H1 (cell line): ENCODE measurements around the gene MMP28. TPM values are rescaled to one million over a fixed set of nuclear protein-coding genes. Genes with fewer than 3 reads are reported as not detected.

Experiments
- CTCF ChIA-PET: fragments of 300-600 bp; sonication (Branson Sonifier 250); formaldehyde crosslinking; loops from one replicate; lab custom pipeline; 2021; ENCODE audit not compliant: partially characterized antibody; lab: Charles Lee
- POLR2A ChIA-PET: fragments of 300-600 bp; sonication (Branson Sonifier 250); formaldehyde crosslinking; loops from one replicate; lab custom pipeline; 2021; ENCODE audit warnings: inconsistent platforms; ENCODE audit not compliant: partially characterized antibody; lab: Charles Lee
- DNase-seq, 2 experiments: peaks; one replicate each; pipeline versions ENCODE4 v3.0.0 to v3.0.0-alpha.2; 2010 to 2022; ENCODE audit warnings: low spot score in 2 of 2, low read depth in 1 of 2, mixed read lengths in 1 of 2
- FAIRE-seq: peaks from 2 replicates; lab custom pipeline; 2011; peaks lifted over from hg19 to GRCh38; lab: Jason Lieb, UNC
- H2AFZ ChIP-seq: 2 replicates; pipeline ENCODE4 v1.8.1; 2012; ENCODE audit warnings: low read length, inconsistent platforms
- H2AK5ac ChIP-seq: 2 replicates; pipeline ENCODE4 v1.6.1; 2013; ENCODE audit warnings: low read depth, low read length
- H2BK120ac ChIP-seq: replicated peaks from 2 replicates; pipeline ENCODE3; 2013; ENCODE audit warnings: low read depth, low read length, inconsistent platforms
- H2BK12ac ChIP-seq: 2 replicates; pipeline ENCODE4 v1.6.1; 2013; ENCODE audit warnings: low read depth, low read length
- H2BK15ac ChIP-seq: 2 replicates; pipeline ENCODE4 v1.6.1; 2013; ENCODE audit warnings: low read length
- H2BK20ac ChIP-seq: 2 replicates; pipeline ENCODE4 v1.6.1; 2013; ENCODE audit warnings: low read length
- H2BK5ac ChIP-seq: 2 replicates; pipeline ENCODE4 v1.6.1; 2013; ENCODE audit warnings: low read depth, low read length
- H3K14ac ChIP-seq: 2 replicates; pipeline ENCODE4 v1.6.1; 2013; ENCODE audit warnings: inconsistent platforms; ENCODE audit not compliant: insufficient read length
- H3K18ac ChIP-seq: 2 replicates; pipeline ENCODE4 v1.6.1; 2013; ENCODE audit warnings: low read length; ENCODE audit errors: extremely low read depth
- H3K23ac ChIP-seq: 2 replicates; pipeline ENCODE4 v1.6.1; 2013; ENCODE audit warnings: inconsistent platforms; ENCODE audit not compliant: insufficient read length
- H3K23me2 ChIP-seq: 2 replicates; pipeline ENCODE4 v1.6.1; 2013; ENCODE audit warnings: low read depth, low read length
- H3K27ac ChIP-seq: 2 replicates; pipeline ENCODE4 v1.6.1; 2011; ENCODE audit warnings: low read depth, low read length, inconsistent platforms
- H3K27me3 ChIP-seq, 4 experiments: replicated peaks in 1 of 4; 1 replicate in 1 of 4; 2 replicates in 3 of 4; pipeline versions ENCODE4 v1.6.1 to v1.8.1; 2011 to 2013; ENCODE audit warnings: low read length in 3 of 4, mild to moderate bottlenecking in 3 of 4, inconsistent platforms in 2 of 4, mixed read lengths in 2 of 4, moderate library complexity in 1 of 4; ENCODE audit not compliant: control insufficient read depth in 3 of 4, insufficient read depth in 3 of 4; ENCODE audit errors: extremely low read depth in 1 of 4
- H3K36me3 ChIP-seq, 4 experiments: 2 replicates each; pipeline versions ENCODE4 v1.6.1 to v1.8.1; 2011 to 2013; ENCODE audit warnings: mild to moderate bottlenecking in 4 of 4, low read length in 3 of 4, moderate library complexity in 2 of 4, control low read depth in 1 of 4, inconsistent platforms in 1 of 4; ENCODE audit not compliant: insufficient read depth in 4 of 4, control insufficient read depth in 2 of 4
- H3K4ac ChIP-seq: replicated peaks from 2 replicates; pipeline ENCODE3; 2013; ENCODE audit warnings: low read length, low read depth, mixed read lengths, inconsistent platforms; ENCODE audit not compliant: insufficient read length
- H3K4me1 ChIP-seq, 4 experiments: replicated peaks in 1 of 4; 1 replicate in 1 of 4; 2 replicates in 3 of 4; pipeline versions ENCODE4 v1.6.1 to v1.8.1; 2011 to 2013; ENCODE audit warnings: low read length in 3 of 4, inconsistent platforms in 2 of 4, mixed read lengths in 1 of 4; ENCODE audit not compliant: insufficient read depth in 4 of 4, control insufficient read depth in 3 of 4
- H3K4me2 ChIP-seq, 2 experiments: 2 replicates each; pipeline versions ENCODE4 v1.6.1 to v1.8.1; 2011 to 2013; ENCODE audit warnings: low read depth in 2 of 2, low read length in 2 of 2, control low read depth in 1 of 2, inconsistent platforms in 1 of 2, mild to moderate bottlenecking in 1 of 2; ENCODE audit not compliant: insufficient read depth in 1 of 2
- H3K4me3 ChIP-seq, 4 experiments: fragments of 200-600, 300-600 bp in 1 of 4; sonication (generic), shearing (Covaris generic), sonication (Bioruptor Twin) in 1 of 4; 2 replicates each; pipeline versions ENCODE4 v1.5.1 to v1.8.1; 2011 to 2016; ENCODE audit warnings: low read length in 4 of 4, low read depth in 3 of 4, control low read depth in 2 of 4, inconsistent platforms in 2 of 4, mild to moderate bottlenecking in 2 of 4, mixed read lengths in 1 of 4, moderate library complexity in 1 of 4; ENCODE audit not compliant: insufficient read depth in 2 of 4; ENCODE audit errors: extremely low read depth in 1 of 4
- H3K56ac ChIP-seq: replicated peaks from 2 replicates; pipeline ENCODE3; 2013; ENCODE audit warnings: low read depth, mild to moderate bottlenecking, mixed read lengths, low read length, inconsistent platforms; ENCODE audit not compliant: insufficient read length
- H3K79me1 ChIP-seq: 2 replicates; pipeline ENCODE4 v1.6.1; 2013; ENCODE audit warnings: low read depth, low read length, control low read depth
- H3K79me2 ChIP-seq, 2 experiments: 2 replicates each; pipeline versions ENCODE4 v1.6.1 to v1.8.1; 2012 to 2013; ENCODE audit warnings: low read length in 2 of 2, mild to moderate bottlenecking in 2 of 2, inconsistent platforms in 1 of 2; ENCODE audit not compliant: insufficient read depth in 2 of 2, control insufficient read depth in 1 of 2
- H3K9ac ChIP-seq, 4 experiments: replicated peaks in 1 of 4; 1 replicate in 1 of 4; 2 replicates in 3 of 4; pipeline versions ENCODE4 v1.6.1 to v1.8.1; 2011 to 2013; ENCODE audit warnings: low read depth in 3 of 4, low read length in 3 of 4, control low read depth in 2 of 4, mild to moderate bottlenecking in 2 of 4, moderate library complexity in 2 of 4, inconsistent platforms in 1 of 4; ENCODE audit errors: extremely low read depth in 1 of 4
- H3K9me3 ChIP-seq, 2 experiments: 2 replicates each; pipeline versions ENCODE4 v1.6.1 to v1.8.1; 2012 to 2013; ENCODE audit warnings: mild to moderate bottlenecking in 2 of 2, moderate library complexity in 2 of 2, control low read depth in 1 of 2, inconsistent platforms in 1 of 2, low read depth in 1 of 2, low read length in 1 of 2, mixed read lengths in 1 of 2; ENCODE audit not compliant: insufficient read depth in 2 of 2
- H4K20me1 ChIP-seq, 2 experiments: replicated peaks in 1 of 2; 2 replicates each; pipeline versions ENCODE3 to v1.8.1; 2011 to 2013; ENCODE audit warnings: inconsistent platforms in 2 of 2, low read length in 2 of 2, mild to moderate bottlenecking in 1 of 2; ENCODE audit not compliant: insufficient read depth in 2 of 2, control insufficient read depth in 1 of 2
- H4K5ac ChIP-seq: 2 replicates; pipeline ENCODE4 v1.6.1; 2013; ENCODE audit warnings: low read length, low read depth, mixed read lengths, inconsistent platforms; ENCODE audit not compliant: insufficient read length
- H4K8ac ChIP-seq: 2 replicates; pipeline ENCODE4 v1.8.0; 2013; ENCODE audit warnings: mild to moderate bottlenecking, moderate library complexity, low read length, inconsistent platforms; ENCODE audit not compliant: insufficient read depth; ENCODE audit errors: extremely low read depth
- H4K91ac ChIP-seq: replicated peaks from 2 replicates; pipeline ENCODE3; 2013; ENCODE audit warnings: low read length, mixed read lengths, inconsistent platforms; ENCODE audit not compliant: insufficient read length
- SIN3A ChIP-seq, 2 experiments: IDR thresholded peaks in 1 of 2; conservative IDR thresholded peaks in 1 of 2; 2 replicates each; pipeline ENCODE4 v1.6.1; 2011 to 2012; ENCODE audit warnings: low read length in 2 of 2, improper control_type of control experiment in 1 of 2, low read depth in 1 of 2, mild to moderate bottlenecking in 1 of 2
- WGBS, 2 experiments: shearing (Covaris generic) in 1 of 2; methylation state at CpG; one replicate each; pipeline versions ENCODE4 v1.1.6 to v1.1.7; 2013 to 2015; ENCODE audit warnings: low lambda C conversion rate in 2 of 2, mixed read lengths in 2 of 2, inconsistent platforms in 1 of 2, low coverage in 1 of 2, missing lambda C conversion rate in 1 of 2; ENCODE audit not compliant: insufficient replicate concordance in 2 of 2, insufficient coverage in 1 of 2, insufficient read length in 1 of 2; ENCODE audit errors: extremely low coverage in 1 of 2, missing lambda C conversion rate in 1 of 2; 5-methylcytosine and 5-hydroxymethylcytosine counted together
- polyA plus RNA-seq, 7 experiments: library from polyadenylated mRNA; depleted of rRNA in 3 of 7; stranded (reverse) in 5 of 7; unstranded in 2 of 7; fragments of >200 nt in 5 of 7; fragments of 200-250 nt in 2 of 7; gene quantifications; 1 replicate in 5 of 7; 2 replicates in 1 of 7; 4 replicates in 1 of 7; pipeline versions ENCODE4 v1.2.1 to v1.2.3, GENCODE V29; 2011 to 2013; ENCODE audit warnings: missing spikeins in 2 of 7, mixed read lengths in 2 of 7
- total RNA-seq: library from RNA; stranded (reverse); fragmentation: NEBNext Ultra II Directional; extraction: Animal tissue kit (Norgen Biotek cat#: 25700); gene quantifications from 2 replicates; pipeline ENCODE4 v1.2.1, GENCODE V29; 2021

The MMP28 gene
- total and polyA plus RNA-seq, 2 of the 8 experiments (the other 6 are each of a cell fraction or from before 2014, with no cell fraction given): not detected

- 86% methylated on average over 4 of the region's 4 CpGs; no CpG with 5 or more reads in 1 of the 2 experiments for WGBS, 2 experiments
- H3K36me3 ChIP-seq: peaks cover 0 to 18% (median 11%) of the 10 kb centered on the region in 4 experiments; a peak in 7 of 8 replicates
- H2BK5ac ChIP-seq: no peak overlapping the region
- H3K9ac ChIP-seq: no peak overlapping the region
- H2BK12ac ChIP-seq: no peak overlapping the region
- no peak overlapping the region for H2BK15ac ChIP-seq
- no peaks in the 10 kb centered on the region for H3K79me1 ChIP-seq
- no peak overlapping the region for H3K27ac ChIP-seq
- H3K4me2 ChIP-seq: no peak overlapping the region
- no peak overlapping the region for H2AFZ ChIP-seq
- no peak overlapping the region for H4K5ac ChIP-seq
- H4K91ac ChIP-seq: no peak overlapping the region
- H3K56ac ChIP-seq: no peak overlapping the region
- H2BK120ac ChIP-seq: no peak overlapping the region
- ChIA-PET CTCF (interaction anchor here (1.5 kb wide), 1 partner anchor 39 kb away, joined by 4 read pairs; no protein-coding TSS in a partner anchor), POLR2A (interaction anchor here (0.6 to 1.6 kb wide), 3 partner anchors 16 to 40 kb away, joined by 3 to 4 read pairs (median 3); no protein-coding TSS in a partner anchor)
- no peak overlapping the region for H3K4ac ChIP-seq
- H3K9me3 ChIP-seq: no peaks in the 10 kb centered on the region
- no peak overlapping the region for H2BK20ac ChIP-seq
- H3K4me1 ChIP-seq: peaks cover 0 to 12% (median 5%) of the 10 kb centered on the region in 4 experiments; a peak in 3 of 7 replicates
- H3K4me3 ChIP-seq: no peak overlapping the region
- H3K23me2 ChIP-seq: no peaks in the 10 kb centered on the region
- H3K27me3 ChIP-seq: no peaks in the 10 kb centered on the region
- no peak overlapping the region for H3K23ac ChIP-seq
- FAIRE-seq (no peak), DNase-seq (no peak)
- no peak overlapping the region for H3K14ac ChIP-seq
- no peak overlapping the region for H2AK5ac ChIP-seq
- H4K20me1 ChIP-seq: peaks cover 0 to 5% of the 10 kb centered on the region in 2 experiments
- H3K79me2 ChIP-seq: no peaks in the 10 kb centered on the region
- H3K18ac ChIP-seq: no peak overlapping the region
- no peak overlapping the region for H4K8ac ChIP-seq
- no peak for TF ChIP-seq SIN3A (conservative IDR thresholded peaks at IDR 0.05 in 1 of 2, IDR thresholded peaks at IDR 0.05 in 1 of 2; ENCODE audit: low read depth in 1 of 2, low read length in 2 of 2)
These were observed 70.4 kb downstream of the MMP28 start for GRCh38 chr17:35725058-35725457.
